Panc1 (cell line): ENCODE results near the gene MTFR2. TPM values are rescaled to one million over a fixed set of nuclear protein-coding genes. Genes with fewer than 3 reads are reported as not detected.

ENCODE experiments used
- ATAC-seq: fragments of 200-7000 bp; cut with Tn5 transposase; 2 replicates; pipeline ENCODE4 v1.9.1; 2020; ENCODE audit warnings: mild to moderate bottlenecking, moderate library complexity
- BruUV-seq: library from RNA; stranded (reverse); fragments of 400-500 nt; replicated peaks from 2 replicates; lab custom pipeline; 2021; lab: Mats Ljungman, UMichigan
- CTCF ChIA-PET: fragments of 300-600 bp; sonication (Branson Sonifier 250); formaldehyde crosslinking; loops from one replicate; lab custom pipeline; 2022; ENCODE audit warnings: antibody characterized with exemption; lab: Charles Lee
- POLR2A ChIA-PET: fragments of 300-600 bp; sonication (Branson Sonifier 250); formaldehyde crosslinking; loops from one replicate; lab custom pipeline; 2022; ENCODE audit warnings: antibody characterized with exemption; lab: Charles Lee
- DNase-seq: peaks from one replicate; pipeline ENCODE4 v3.0.0-alpha.2; 2010; ENCODE audit warnings: low read depth, low spot score
- H3K27ac ChIP-seq: 2 replicates; pipeline ENCODE4 v1.5.1; 2011; ENCODE audit warnings: mild to moderate bottlenecking, low read length, inconsistent platforms
- H3K27me3 ChIP-seq: fragments of 200-500 bp; sonication (Bioruptor generic); 2 replicates; pipeline ENCODE4 v1.6.0; 2014; ENCODE audit warnings: low read length, inconsistent platforms; ENCODE audit not compliant: control insufficient read depth, insufficient read depth
- H3K36me3 ChIP-seq: fragments of 200-500 bp; sonication (Bioruptor generic); 2 replicates; pipeline ENCODE4 v1.5.1; 2014; ENCODE audit warnings: inconsistent platforms, mild to moderate bottlenecking, low read length, moderate library complexity; ENCODE audit not compliant: control insufficient read depth, insufficient read depth
- H3K4me1 ChIP-seq: 2 replicates; pipeline ENCODE4 v1.5.1; 2011; ENCODE audit warnings: inconsistent platforms, mild to moderate bottlenecking, low read length, moderate library complexity; ENCODE audit not compliant: control insufficient read depth, insufficient read depth
- H3K4me3 ChIP-seq, 2 experiments: 2 replicates each; pipeline ENCODE4 v1.5.1; 2011 to 2012; ENCODE audit warnings: low read depth in 2 of 2, low read length in 2 of 2, mild to moderate bottlenecking in 2 of 2, inconsistent platforms in 1 of 2, moderate library complexity in 1 of 2
- H3K9me3 ChIP-seq: fragments of 200-500 bp; sonication (Bioruptor generic); 2 replicates; pipeline ENCODE4 v1.5.1; 2014; ENCODE audit warnings: low read depth, mild to moderate bottlenecking, inconsistent platforms, low read length, moderate library complexity; ENCODE audit not compliant: control insufficient read depth, insufficient read depth
- POLR2AphosphoS5 ChIP-seq: IDR thresholded peaks from 2 replicates; pipeline ENCODE4 v1.6.1; 2012; ENCODE audit warnings: mild to moderate bottlenecking, low read depth, low read length, moderate library complexity
- REST ChIP-seq, 2 experiments: IDR thresholded peaks; 2 replicates each; pipeline ENCODE4 v1.6.1; 2011 to 2012; ENCODE audit warnings: low read depth in 2 of 2, control low read depth in 1 of 2, low read length in 1 of 2, mild to moderate bottlenecking in 1 of 2, moderate library complexity in 1 of 2; ENCODE audit not compliant: insufficient read depth in 1 of 2
- SIN3A ChIP-seq: IDR thresholded peaks from 2 replicates; pipeline ENCODE4 v1.6.1; 2012; ENCODE audit warnings: low read depth, mild to moderate bottlenecking, low read length, moderate library complexity, borderline replicate concordance; ENCODE audit not compliant: insufficient read depth
- TCF7L2 ChIP-seq: IDR thresholded peaks from 2 replicates; pipeline ENCODE4 v1.6.1; 2011; ENCODE audit warnings: mild to moderate bottlenecking, low read depth, low read length, inconsistent platforms
- in situ Hi-C: cut with HindIII; loops from 2 replicates; pipeline ENCODE4 v1.10.0; 2016; ENCODE audit warnings: low sequenced_read_pairs, low pct_unique_long_range_greater_than_20kb
- intact Hi-C: fragments of 100-400 bp; cut with micrococcal nuclease; formaldehyde crosslinking; loops from one replicate; pipeline ENCODE4 v1.10.0; 2022; ENCODE audit not compliant: unreplicated experiment
- total RNA-seq: library from RNA; stranded (reverse); gene quantifications from one replicate; pipeline ENCODE4 v1.2.1, GENCODE V29; 2021; ENCODE audit not compliant: unreplicated experiment
- TF ChIP-seq, protein P1 (sequence below): fragments of 450-650 bp; IDR thresholded peaks from 2 replicates; pipeline ENCODE4 v1.5.1; 2017; ENCODE audit warnings: mild to moderate bottlenecking

Gene MTFR2
- total RNA-seq, 1 experiment from 2014 or later: 12.8 TPM

- no peaks in the 10 kb centered on the region for H3K9me3 ChIP-seq
- no peaks in the 10 kb centered on the region for H3K27me3 ChIP-seq
- BruUV-seq: no TSS peak
- H3K27ac ChIP-seq: no peak overlapping the region
- H3K36me3 ChIP-seq: no peaks in the 10 kb centered on the region
- no peak overlapping the region for H3K4me3 ChIP-seq
- in situ Hi-C loops: no loop called here
- intact Hi-C loops: no loop called here
- POLR2A ChIA-PET: no interaction called here
- ATAC-seq: no peak
- no peaks in the 10 kb centered on the region for H3K4me1 ChIP-seq
- CTCF ChIA-PET: no interaction called here
- TF ChIP-seq, protein P1, sequence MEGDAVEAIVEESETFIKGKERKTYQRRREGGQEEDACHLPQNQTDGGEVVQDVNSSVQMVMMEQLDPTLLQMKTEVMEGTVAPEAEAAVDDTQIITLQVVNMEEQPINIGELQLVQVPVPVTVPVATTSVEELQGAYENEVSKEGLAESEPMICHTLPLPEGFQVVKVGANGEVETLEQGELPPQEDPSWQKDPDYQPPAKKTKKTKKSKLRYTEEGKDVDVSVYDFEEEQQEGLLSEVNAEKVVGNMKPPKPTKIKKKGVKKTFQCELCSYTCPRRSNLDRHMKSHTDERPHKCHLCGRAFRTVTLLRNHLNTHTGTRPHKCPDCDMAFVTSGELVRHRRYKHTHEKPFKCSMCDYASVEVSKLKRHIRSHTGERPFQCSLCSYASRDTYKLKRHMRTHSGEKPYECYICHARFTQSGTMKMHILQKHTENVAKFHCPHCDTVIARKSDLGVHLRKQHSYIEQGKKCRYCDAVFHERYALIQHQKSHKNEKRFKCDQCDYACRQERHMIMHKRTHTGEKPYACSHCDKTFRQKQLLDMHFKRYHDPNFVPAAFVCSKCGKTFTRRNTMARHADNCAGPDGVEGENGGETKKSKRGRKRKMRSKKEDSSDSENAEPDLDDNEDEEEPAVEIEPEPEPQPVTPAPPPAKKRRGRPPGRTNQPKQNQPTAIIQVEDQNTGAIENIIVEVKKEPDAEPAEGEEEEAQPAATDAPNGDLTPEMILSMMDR: no peak
- TF ChIP-seq REST (IDR thresholded peaks at IDR 0.05; ENCODE audit: insufficient read depth in 1 of 2, low read depth in 2 of 2, low read length in 1 of 2) (no peak), POLR2AphosphoS5 (no peak), SIN3A (no peak), TCF7L2 (no peak)
- DNase-seq: no peak
Observed at GRCh38 chr6:136189104-136189503, 61.0 kb downstream of the MTFR2 start.

DNA sequence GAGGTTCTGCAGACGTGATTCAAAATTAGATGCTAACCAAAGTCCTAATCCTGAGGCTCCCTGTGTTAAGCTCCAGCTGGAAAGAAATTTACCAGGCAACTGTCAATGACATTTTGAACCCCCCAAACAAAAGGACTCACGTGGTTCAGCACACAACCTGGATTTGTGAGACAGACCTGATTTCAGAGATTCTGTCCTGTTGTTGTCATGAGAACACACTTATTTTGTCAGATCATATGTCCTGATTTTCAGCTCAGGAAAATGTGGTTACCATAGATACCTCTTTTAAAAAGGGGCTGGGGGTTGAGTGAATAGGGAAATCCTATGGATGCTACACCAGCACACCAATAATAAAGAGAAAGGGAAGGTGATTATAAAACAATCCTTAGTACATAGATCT, 61.6 kb downstream of the MTFR2 start:
- no peaks in the 10 kb centered on the region for H3K27me3 ChIP-seq
- BruUV-seq: no TSS peak
- intact Hi-C loops (no loop called here), in situ Hi-C loops (no loop called here)
- CTCF ChIA-PET: no interaction called here
- no peaks in the 10 kb centered on the region for H3K4me1 ChIP-seq
- no peaks in the 10 kb centered on the region for H3K36me3 ChIP-seq
- POLR2A ChIA-PET: interaction anchor here (0.7 kb wide), 1 partner anchor 11 kb away, joined by 3 read pairs; no protein-coding TSS in a partner anchor
- no peak for ATAC-seq
- DNase-seq: no peak
- no peak overlapping the region for H3K4me3 ChIP-seq
- H3K9me3 ChIP-seq: no peaks in the 10 kb centered on the region
- TF ChIP-seq, protein P1: no peak
- TF ChIP-seq REST (IDR thresholded peaks at IDR 0.05; ENCODE audit: insufficient read depth in 1 of 2, low read depth in 2 of 2, low read length in 1 of 2) (no peak), POLR2AphosphoS5 (no peak), SIN3A (no peak), TCF7L2 (no peak)
- no peak overlapping the region for H3K27ac ChIP-seq
